ENCODE measurements around the gene IL16. TPM values are rescaled to one million over a fixed set of nuclear protein-coding genes. Genes with fewer than 3 reads are reported as not detected.

IL16 gene
- polyA plus RNA-seq, 1 donor (not counting 4 experiments of a cell fraction or from before 2014, with no cell fraction given): not detected

GRCh38 chr15:81322676-81323253 lies 126.1 kb downstream of the IL16 start:
- Histone ChIP-seq H3K36me3 (ENCODE audit: control insufficient read depth in 2 of 2, extremely low read depth in 1 of 2, insufficient read depth in 2 of 2, low read length in 2 of 2) (peaks cover 29 to 31% of the 10 kb centered on the region in 2 experiments), H3K9me3 (ENCODE audit: control insufficient read depth, low read depth, low read length) (no peaks in the 10 kb centered on the region), H4K20me1 (ENCODE audit: control insufficient read depth, extremely low read depth, insufficient read depth, low read length) (no peaks in the 10 kb centered on the region), H3K9me1 (ENCODE audit: control insufficient read depth, extremely low read depth, insufficient read depth, low read length) (no peaks in the 10 kb centered on the region), H3K79me2 (ENCODE audit: control insufficient read depth, insufficient read depth, low read length) (peaks cover 11% of the 10 kb centered on the region), H3K4me2 (ENCODE audit: control insufficient read depth, extremely low read depth, insufficient read depth, low read depth, low read length) (peak overlapping the region; percentile 90), H3K9ac (ENCODE audit: control insufficient read depth, extremely low read depth, insufficient read depth, low read length) (peak overlapping the region; percentile 94), H2AFZ (ENCODE audit: control insufficient read depth, low read length) (no peak overlapping the region), H3K4me3 (ENCODE audit: control insufficient read depth in 2 of 3, extremely low read depth in 1 of 3, insufficient read depth in 2 of 3, low read depth in 1 of 3, low read length in 3 of 3) (peak overlapping the region; percentile 89 to 92 (median 91)), H3K27ac (ENCODE audit: control insufficient read depth, insufficient read depth, low read length) (peak overlapping the region; percentile 83), H3K27me3 (ENCODE audit: control insufficient read depth, extremely low read depth, insufficient read depth, low read length) (no peaks in the 10 kb centered on the region), H3K4me1 (ENCODE audit: control insufficient read depth, extremely low read depth, insufficient read depth, low read length) (peaks cover 13% of the 10 kb centered on the region)
- FAIRE-seq (peak; percentile 41), DNase-seq (ENCODE audit: low read depth, low spot score) (no peak)
- TF ChIP-seq CTCF (optimal IDR thresholded peaks at IDR 0.05 in 1 of 3, IDR thresholded peaks at IDR 0.05 in 1 of 3, conservative IDR thresholded peaks at IDR 0.05 in 1 of 3; ENCODE audit: extremely low read depth in 1 of 3, insufficient read depth in 2 of 3, low read length in 3 of 3) (no peak), EZH2 (IDR thresholded peaks at IDR 0.05; ENCODE audit: low read length) (no peak)
- dilution Hi-C loops (cut with MboI; ENCODE audit: extremely low pct_ligation_motif_present, low sequenced_read_pairs): no loop called here

- H3K4me1 ChIP-seq (ENCODE audit: control insufficient read depth, extremely low read depth, insufficient read depth, low read length): peaks cover 13% of the 10 kb centered on the region
- no peak for DNase-seq (ENCODE audit: low read depth, low spot score)
- no peak for FAIRE-seq
- no peaks in the 10 kb centered on the region for H3K27me3 ChIP-seq (ENCODE audit: control insufficient read depth, extremely low read depth, insufficient read depth, low read length)
- H3K79me2 ChIP-seq (ENCODE audit: control insufficient read depth, insufficient read depth, low read length): peaks cover 11% of the 10 kb centered on the region
- no peaks in the 10 kb centered on the region for H3K9me1 ChIP-seq (ENCODE audit: control insufficient read depth, extremely low read depth, insufficient read depth, low read length)
- H3K4me3 ChIP-seq (ENCODE audit: control insufficient read depth in 2 of 3, extremely low read depth in 1 of 3, insufficient read depth in 2 of 3, low read depth in 1 of 3, low read length in 3 of 3): peak overlapping the region; percentile 89 to 92 (median 91)
- H2AFZ ChIP-seq (ENCODE audit: control insufficient read depth, low read length): peak overlapping the region; percentile 79
- no peaks in the 10 kb centered on the region for H4K20me1 ChIP-seq (ENCODE audit: control insufficient read depth, extremely low read depth, insufficient read depth, low read length)
- TF ChIP-seq EZH2 (IDR thresholded peaks at IDR 0.05; ENCODE audit: low read length) (no peak), CTCF (optimal IDR thresholded peaks at IDR 0.05 in 1 of 3, IDR thresholded peaks at IDR 0.05 in 1 of 3, conservative IDR thresholded peaks at IDR 0.05 in 1 of 3; ENCODE audit: extremely low read depth in 1 of 3, insufficient read depth in 2 of 3, low read length in 3 of 3) (no peak)
- peak overlapping the region; percentile 94 for H3K9ac ChIP-seq (ENCODE audit: control insufficient read depth, extremely low read depth, insufficient read depth, low read length)
- H3K9me3 ChIP-seq (ENCODE audit: control insufficient read depth, low read depth, low read length): no peaks in the 10 kb centered on the region
- peak overlapping the region; percentile 90 for H3K4me2 ChIP-seq (ENCODE audit: control insufficient read depth, extremely low read depth, insufficient read depth, low read depth, low read length)
- dilution Hi-C loops (cut with MboI; ENCODE audit: extremely low pct_ligation_motif_present, low sequenced_read_pairs): no loop called here
- H3K36me3 ChIP-seq (ENCODE audit: control insufficient read depth in 2 of 2, extremely low read depth in 1 of 2, insufficient read depth in 2 of 2, low read length in 2 of 2): peaks cover 22 to 25% of the 10 kb centered on the region in 2 experiments
- H3K27ac ChIP-seq (ENCODE audit: control insufficient read depth, insufficient read depth, low read length): peak overlapping the region; percentile 83
Measured at GRCh38 chr15:81323559-81323943, 126.9 kb downstream of the IL16 start.

All from keratinocyte (primary cell).